Left ventricle myocardium inferior (tissue), 1 donor: ENCODE data around the gene ITGA1. TPM values are rescaled to one million over a fixed set of nuclear protein-coding genes. Genes with fewer than 3 reads are reported as not detected.

Experiments
- DNase-seq: peaks from one replicate; pipeline ENCODE4 v3.0.0-alpha.2; 2020
- H3K27ac ChIP-seq: fragments of 200-600 bp; replicated peaks from 2 replicates; pipeline ENCODE4 v1.8.0; 2021
- H3K27me3 ChIP-seq: fragments of 200-600 bp; 2 replicates; pipeline ENCODE4 v1.8.0; 2021; ENCODE audit warnings: low read depth
- H3K36me3 ChIP-seq: fragments of 200-600 bp; 2 replicates; pipeline ENCODE4 v1.8.0; 2021
- H3K4me1 ChIP-seq: fragments of 200-600 bp; 2 replicates; pipeline ENCODE4 v1.8.0; 2021
- H3K4me3 ChIP-seq: fragments of 200-600 bp; 2 replicates; pipeline ENCODE4 v1.8.0; 2021; ENCODE audit warnings: mild to moderate bottlenecking, moderate library complexity
- H3K9me3 ChIP-seq: fragments of 200-600 bp; replicated peaks from 2 replicates; pipeline ENCODE4 v1.8.0; 2021
- CTCF ChIP-seq: fragments of 200-600 bp; IDR thresholded peaks from 2 replicates; pipeline ENCODE4 v1.8.0; 2021; ENCODE audit warnings: antibody characterized with exemption, mild to moderate bottlenecking, borderline replicate concordance
- intact Hi-C: fragments of 100-400 bp; cut with micrococcal nuclease; formaldehyde crosslinking; loops from one replicate; pipeline ENCODE4 v1.11.0; 2022
- total RNA-seq: library from RNA; stranded (reverse); fragmentation: NEBNext Ultra II Directional; extraction: Animal tissue kit (Norgen Biotek cat#: 25700); gene quantifications from one replicate; pipeline ENCODE4 v1.2.1, GENCODE V29; 2021
- donor health status: DM: no; HTN: yes; CAD: no; lungs with severe emphysema.

Gene ITGA1
- total RNA-seq, 1 donor from 2014 or later, result 28.4 TPM

DNA sequence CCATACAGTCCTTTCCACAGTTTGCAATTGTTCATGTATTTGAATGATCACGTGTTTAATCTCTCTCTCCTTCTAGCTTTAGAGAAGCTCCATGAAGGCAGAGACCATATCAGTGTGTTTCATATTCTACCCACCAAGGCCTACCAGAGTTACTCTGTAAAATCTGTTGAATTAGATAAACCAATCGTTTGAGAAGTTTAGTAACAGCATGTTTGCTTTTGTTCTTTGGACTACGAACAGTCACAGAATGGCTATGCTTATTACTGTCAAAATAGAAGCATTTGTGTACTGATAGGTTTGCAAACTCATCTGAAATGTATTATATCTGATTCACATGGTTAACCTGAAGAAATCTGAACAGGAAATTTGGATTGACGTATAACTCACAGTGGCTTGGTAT, 93.8 kb downstream of the ITGA1 start:
- intact Hi-C loops, result no loop called here
- Histone ChIP-seq H3K9me3 (no peaks in the 10 kb centered on the region), H3K27me3 (no peaks in the 10 kb centered on the region), H3K4me1 (no peaks in the 10 kb centered on the region), H3K4me3 (no peak overlapping the region), H3K36me3 (peaks cover 20% of the 10 kb centered on the region), H3K27ac (no peak overlapping the region)
- no peak for TF ChIP-seq CTCF
- DNase-seq, result no peak

DNA sequence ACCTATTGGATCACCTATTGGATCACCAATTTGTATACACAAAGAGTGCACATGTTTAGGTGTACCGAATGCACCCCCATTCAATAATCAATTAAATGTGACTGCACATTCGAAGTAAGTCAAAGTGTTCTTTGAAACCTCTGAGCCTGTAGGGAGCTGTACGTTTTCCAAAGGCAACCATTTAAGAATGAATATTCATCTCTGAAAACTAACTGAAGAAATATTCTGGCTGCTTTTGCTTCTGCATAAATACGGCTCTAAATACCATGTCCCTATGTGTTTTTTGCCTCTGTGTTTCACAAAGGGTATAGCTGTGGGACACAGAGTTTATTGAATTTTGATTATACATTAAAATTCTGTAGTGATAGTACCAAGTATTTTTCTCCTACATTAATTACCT, 95.4 kb downstream of the ITGA1 start:
- TF ChIP-seq CTCF, result no peak
- intact Hi-C loops, result no loop called here
- Histone ChIP-seq H3K4me3 (no peak overlapping the region), H3K36me3 (peaks cover 36% of the 10 kb centered on the region), H3K27ac (no peak overlapping the region), H3K27me3 (no peaks in the 10 kb centered on the region), H3K9me3 (no peaks in the 10 kb centered on the region), H3K4me1 (no peaks in the 10 kb centered on the region)
- DNase-seq, result no peak

GRCh38 chr5:52884453-52884852, 96.7 kb downstream of the ITGA1 start:
- no peaks in the 10 kb centered on the region for H3K4me1 ChIP-seq
- intact Hi-C loops, result no loop called here
- no peak for DNase-seq
- H3K27me3 ChIP-seq, result no peaks in the 10 kb centered on the region
- no peak for TF ChIP-seq CTCF
- H3K27ac ChIP-seq, result no peak overlapping the region
- peaks cover 48% of the 10 kb centered on the region for H3K36me3 ChIP-seq
- H3K9me3 ChIP-seq, result no peaks in the 10 kb centered on the region
- H3K4me3 ChIP-seq, result no peak overlapping the region

GRCh38 chr5:52885614-52886013, 97.9 kb downstream of the ITGA1 start:
- no peak overlapping the region for H3K4me3 ChIP-seq
- TF ChIP-seq CTCF, result no peak
- no peak overlapping the region for H3K27ac ChIP-seq
- H3K4me1 ChIP-seq, result no peaks in the 10 kb centered on the region
- intact Hi-C loops, result no loop called here
- no peaks in the 10 kb centered on the region for H3K9me3 ChIP-seq
- H3K27me3 ChIP-seq, result no peaks in the 10 kb centered on the region
- H3K36me3 ChIP-seq, result peaks cover 49% of the 10 kb centered on the region
- DNase-seq, result no peak

GRCh38 chr5:52886206-52886605, 98.5 kb downstream of the ITGA1 start:
- no peaks in the 10 kb centered on the region for H3K4me1 ChIP-seq
- no peak for TF ChIP-seq CTCF
- no peaks in the 10 kb centered on the region for H3K27me3 ChIP-seq
- no peak overlapping the region for H3K27ac ChIP-seq
- intact Hi-C loops, result no loop called here
- no peak overlapping the region for H3K4me3 ChIP-seq
- H3K9me3 ChIP-seq, result no peaks in the 10 kb centered on the region
- DNase-seq, result no peak
- peaks cover 51% of the 10 kb centered on the region for H3K36me3 ChIP-seq

GRCh38 chr5:52887066-52887465, 99.3 kb downstream of the ITGA1 start:
- TF ChIP-seq CTCF, result no peak
- no peak overlapping the region for H3K4me3 ChIP-seq
- peaks cover under 1% of the 10 kb centered on the region for H3K4me1 ChIP-seq
- H3K27ac ChIP-seq, result no peak overlapping the region
- intact Hi-C loops, result no loop called here
- peaks cover 42% of the 10 kb centered on the region for H3K36me3 ChIP-seq
- H3K27me3 ChIP-seq, result no peaks in the 10 kb centered on the region
- no peak for DNase-seq
- H3K9me3 ChIP-seq, result no peaks in the 10 kb centered on the region
